Activated CD4-positive, alpha-beta T cell treated with anti-CD3 and anti-CD28 coated beads, Interleukin-2, amount 10 ng/mL, durations not matched to agents 24 days and 14 days (primary cell): ENCODE measurements around the gene GRK5. TPM values are rescaled to one million over a fixed set of nuclear protein-coding genes. Genes with fewer than 3 reads are reported as not detected.

ENCODE experiments used
- DNase-seq: peaks from one replicate; pipeline ENCODE4 v3.0.0; 2022
- H3K27ac Mint-ChIP-seq: one replicate; pipeline ENCODE4 v1.8.0; 2022; ENCODE audit warnings: mild to moderate bottlenecking, mixed read lengths
- H3K27me3 Mint-ChIP-seq: one replicate; pipeline ENCODE4 v1.8.0; 2022; ENCODE audit warnings: mixed read lengths
- H3K36me3 Mint-ChIP-seq: one replicate; pipeline ENCODE4 v1.8.0; 2022; ENCODE audit warnings: low read depth, mild to moderate bottlenecking, mixed read lengths
- H3K4me1 Mint-ChIP-seq: one replicate; pipeline ENCODE4 v1.8.0; 2021; ENCODE audit warnings: mixed read lengths
- H3K4me3 Mint-ChIP-seq: one replicate; pipeline ENCODE4 v1.8.0; 2022; ENCODE audit warnings: mild to moderate bottlenecking, moderate library complexity, mixed read lengths
- H3K9me3 Mint-ChIP-seq: one replicate; pipeline ENCODE4 v1.8.0; 2021; ENCODE audit warnings: mixed read lengths
- intact Hi-C: fragments of 100-400 bp; cut with micrococcal nuclease; formaldehyde crosslinking; loops from one replicate; pipeline ENCODE4 v1.15.1; 2023
- total RNA-seq: library from RNA; stranded (reverse); gene quantifications from 2 replicates; pipeline ENCODE4 v1.2.3, GENCODE V29; 2022

The GRK5 gene
- total RNA-seq, 1 donor from 2014 or later, result 27.3 TPM

DNA sequence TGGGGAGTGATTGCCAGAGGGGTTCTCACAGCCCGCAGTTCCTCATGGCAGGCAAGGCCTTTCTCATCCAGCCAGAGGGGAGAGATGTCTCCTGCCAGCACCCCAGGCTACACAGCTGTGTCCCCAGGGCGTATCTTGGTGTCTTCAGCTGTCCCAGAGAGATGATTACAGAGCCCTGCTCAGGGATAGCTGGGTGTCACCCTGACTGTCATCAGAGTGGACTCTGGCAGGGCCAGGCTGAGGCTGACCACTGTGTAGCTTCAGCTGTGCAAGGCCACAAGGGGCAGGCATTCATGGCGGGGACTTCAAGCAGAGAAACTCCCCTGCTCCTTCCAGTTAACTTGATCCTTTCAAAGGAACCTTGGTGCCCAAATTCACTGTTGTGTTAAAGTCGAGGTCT is 211.0 kb downstream of the GRK5 start:
- H3K27ac Mint-ChIP-seq, result no peak overlapping the region
- peaks cover 2% of the 10 kb centered on the region for H3K36me3 Mint-ChIP-seq
- H3K4me1 Mint-ChIP-seq, result peaks cover 1% of the 10 kb centered on the region
- no peaks in the 10 kb centered on the region for H3K9me3 Mint-ChIP-seq
- no peak for DNase-seq
- intact Hi-C loops, result no loop called here
- no peak overlapping the region for H3K4me3 Mint-ChIP-seq
- H3K27me3 Mint-ChIP-seq, result no peaks in the 10 kb centered on the region

DNA sequence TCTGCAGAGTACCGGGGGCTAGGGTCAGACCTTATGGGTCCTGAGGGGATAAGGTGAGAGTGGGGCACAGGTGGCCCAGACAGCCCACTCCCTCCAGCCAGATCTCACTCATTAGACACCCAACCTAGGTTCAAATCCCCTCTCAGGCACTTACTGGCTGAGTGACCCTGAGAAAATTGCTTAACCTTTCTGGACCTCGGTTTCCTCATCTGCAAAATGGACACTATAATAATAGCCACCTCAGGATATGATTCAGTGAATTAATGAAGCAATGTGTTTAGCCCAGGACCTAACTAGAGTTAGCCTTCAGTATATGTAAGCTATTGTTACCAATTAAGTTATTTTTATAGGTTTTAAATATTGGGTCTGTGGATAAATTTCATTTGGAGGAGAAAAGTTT is 212.6 kb downstream of the GRK5 start:
- no peak for DNase-seq
- Mint-ChIP-seq H3K9me3 (no peaks in the 10 kb centered on the region), H3K4me3 (no peak overlapping the region), H3K27ac (no peak overlapping the region), H3K36me3 (peaks cover 9% of the 10 kb centered on the region), H3K27me3 (no peaks in the 10 kb centered on the region), H3K4me1 (peaks cover 1% of the 10 kb centered on the region)
- intact Hi-C loops, result no loop called here

DNA sequence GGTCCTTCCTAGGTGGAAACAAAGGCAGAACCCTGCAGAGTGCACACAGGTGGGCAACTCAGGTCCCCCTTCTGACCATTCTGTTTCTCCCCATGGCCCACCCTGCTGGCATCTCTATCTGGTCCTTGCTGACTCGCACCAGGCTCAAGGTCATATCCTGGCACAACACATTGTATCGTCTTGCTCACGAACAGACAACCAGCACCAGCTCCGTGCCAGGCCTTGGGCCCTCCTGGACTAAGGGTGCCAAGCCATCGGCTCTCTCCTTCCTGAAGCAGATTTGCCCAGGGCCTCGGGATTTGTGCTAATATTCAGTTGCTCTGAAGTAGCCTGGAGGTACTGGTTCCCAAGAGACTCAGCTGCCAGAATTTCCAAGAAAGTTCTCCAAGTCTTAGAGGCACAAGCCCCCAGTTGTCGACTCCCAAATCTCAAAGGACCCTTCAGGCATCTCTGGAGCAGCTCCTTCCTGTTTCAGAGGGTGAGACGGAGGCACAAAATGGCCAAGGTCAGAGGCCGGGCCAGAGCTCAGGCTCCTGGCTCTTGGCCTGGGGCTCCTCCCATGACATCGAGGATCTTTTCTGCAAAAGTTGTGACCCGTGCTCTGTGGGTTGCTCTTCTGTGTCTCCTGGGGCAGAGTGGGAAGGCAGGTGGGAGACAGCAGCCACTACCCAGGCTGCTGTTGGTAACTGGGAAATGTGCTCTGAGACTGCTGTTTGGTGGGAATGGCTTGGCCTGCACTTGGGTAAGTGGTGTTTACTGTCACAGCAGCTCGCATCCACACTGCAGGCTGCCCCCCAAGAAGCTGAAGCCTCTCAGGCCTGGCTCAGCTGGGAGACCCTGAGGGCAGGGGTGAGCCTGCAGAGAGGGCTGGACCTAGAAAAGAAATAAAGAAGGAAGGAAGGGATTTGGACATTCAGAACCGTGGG is 213.8 kb downstream of the GRK5 start:
- Mint-ChIP-seq H3K9me3 (no peaks in the 10 kb centered on the region), H3K4me3 (no peak overlapping the region), H3K27me3 (no peaks in the 10 kb centered on the region), H3K4me1 (peaks cover 1% of the 10 kb centered on the region), H3K27ac (no peak overlapping the region), H3K36me3 (peaks cover 14% of the 10 kb centered on the region)
- DNase-seq, result no peak
- intact Hi-C loops, result no loop called here

DNA sequence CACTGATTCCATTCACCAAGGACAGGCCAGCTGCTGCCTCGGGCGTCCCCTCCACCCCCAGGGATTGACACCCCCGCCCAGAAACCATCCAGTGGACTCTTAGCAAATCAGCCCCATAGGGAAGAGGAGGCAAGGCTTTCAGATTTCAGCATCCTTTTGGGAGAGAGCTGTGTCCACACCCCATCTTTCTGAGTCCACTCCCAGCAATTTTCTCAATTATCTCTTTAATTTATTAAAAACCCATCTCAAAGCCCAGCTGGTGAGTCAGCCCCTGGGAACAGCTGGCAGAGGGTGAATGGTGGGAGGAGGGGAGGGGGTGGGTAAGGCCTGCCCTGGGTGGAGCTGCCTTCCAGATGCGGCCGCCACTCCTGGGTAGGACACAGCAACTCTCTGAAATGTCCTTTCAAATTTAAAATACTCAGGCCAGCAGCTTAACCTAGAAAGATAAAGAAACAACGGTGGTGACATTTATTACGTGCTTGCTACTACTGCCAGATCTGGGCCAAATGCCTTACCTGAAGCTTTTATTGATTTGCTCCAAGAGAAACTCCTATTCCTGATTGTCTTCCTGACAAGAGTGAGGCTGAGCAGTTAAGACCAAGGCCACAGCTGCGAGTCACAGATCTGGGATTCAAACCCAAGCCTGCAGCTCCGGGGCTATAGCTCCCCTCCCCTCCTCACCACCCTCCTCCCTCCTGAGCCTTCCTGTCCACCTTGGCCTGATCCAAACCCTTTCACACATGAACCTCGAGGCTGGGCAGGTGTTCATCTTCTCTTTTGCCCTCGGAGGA is 214.7 kb downstream of the GRK5 start:
- Mint-ChIP-seq H3K36me3 (peaks cover 14% of the 10 kb centered on the region), H3K27ac (no peak overlapping the region), H3K4me1 (peaks cover 1% of the 10 kb centered on the region), H3K9me3 (no peaks in the 10 kb centered on the region), H3K4me3 (no peak overlapping the region), H3K27me3 (no peaks in the 10 kb centered on the region)
- intact Hi-C loops, result no loop called here
- DNase-seq, result no peak

DNA sequence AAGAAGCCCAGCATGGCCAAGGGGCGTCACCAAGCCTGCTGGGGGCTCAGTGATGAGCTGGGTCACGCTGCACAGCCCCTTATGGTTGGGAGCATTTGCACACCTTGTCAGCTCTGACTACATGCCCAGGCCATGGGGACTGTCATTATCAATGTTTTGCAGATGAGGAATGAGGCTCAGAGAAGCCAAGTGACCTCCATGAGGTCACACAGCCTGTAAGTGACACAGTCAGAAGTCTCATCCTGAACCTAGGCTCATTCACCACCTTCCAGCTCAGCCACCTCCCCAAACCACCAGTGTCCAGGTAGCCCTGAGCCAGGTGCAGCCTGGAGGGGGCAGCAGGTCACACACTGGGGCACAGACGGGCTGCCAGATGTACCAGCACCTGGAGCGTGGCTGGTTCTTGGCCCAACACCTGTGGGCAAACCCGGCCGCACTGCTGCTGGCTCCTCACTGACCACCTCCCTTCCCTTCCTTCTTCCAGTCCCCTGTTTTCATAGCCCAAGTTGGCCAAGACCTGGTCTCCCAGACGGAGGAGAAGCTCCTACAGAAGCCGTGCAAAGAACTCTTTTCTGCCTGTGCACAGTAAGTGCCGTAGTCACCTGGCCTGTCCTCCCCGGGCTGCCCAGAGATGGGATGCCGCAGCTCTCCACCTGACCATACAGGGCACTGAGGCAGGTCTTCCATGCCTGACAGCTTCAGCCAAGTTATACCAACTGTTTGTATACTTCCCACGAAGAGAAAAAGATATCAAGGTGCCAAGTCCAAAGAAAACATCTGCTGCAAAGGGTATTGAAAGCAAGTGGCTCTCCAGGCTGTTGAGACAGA is 215.5 kb downstream of the GRK5 start:
- H3K4me3 Mint-ChIP-seq, result no peak overlapping the region
- no peak for DNase-seq
- H3K36me3 Mint-ChIP-seq, result peaks cover 14% of the 10 kb centered on the region

DNA sequence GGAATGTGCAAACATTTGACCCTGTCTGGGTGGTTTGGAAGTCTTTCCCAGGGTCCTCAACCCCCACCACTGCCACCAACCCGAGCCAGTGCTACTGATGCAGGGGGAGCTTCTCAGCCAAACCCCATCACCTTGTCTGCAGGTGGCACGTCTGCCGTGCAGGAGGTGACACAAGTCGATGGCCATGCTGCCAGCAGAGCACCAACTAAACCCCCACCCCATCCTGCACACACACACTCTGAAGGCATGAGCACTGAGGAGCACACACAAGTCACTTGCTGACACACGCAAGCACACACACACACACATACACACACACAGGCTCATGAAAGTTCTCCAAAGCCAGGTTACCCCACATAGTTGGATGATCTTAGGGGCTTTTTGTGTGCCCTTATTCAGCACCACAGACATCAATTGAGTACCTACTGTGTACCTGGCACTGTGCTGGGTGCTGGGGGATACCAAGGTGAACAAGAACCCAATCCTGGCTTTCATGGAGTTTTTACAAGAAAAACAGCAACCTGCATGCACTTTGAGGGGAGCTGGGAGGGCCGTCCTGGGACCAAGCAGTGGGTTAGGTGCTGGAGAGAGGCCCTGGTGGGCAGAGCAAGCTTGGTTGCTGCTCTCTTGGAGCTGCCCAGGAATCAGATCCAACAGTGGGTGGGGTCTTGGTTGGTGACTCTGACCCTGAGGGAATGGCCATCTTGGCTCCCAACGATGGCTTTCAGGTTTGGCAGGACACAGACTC is 216.3 kb downstream of the GRK5 start:
- Mint-ChIP-seq H3K36me3 (peaks cover 14% of the 10 kb centered on the region), H3K4me1 (peaks cover 5% of the 10 kb centered on the region), H3K27me3 (no peaks in the 10 kb centered on the region), H3K27ac (no peak overlapping the region), H3K4me3 (no peak overlapping the region), H3K9me3 (no peaks in the 10 kb centered on the region)
- intact Hi-C loops, result no loop called here
- no peak for DNase-seq

More for the DNA sequence above, 215.5 kb downstream of the GRK5 start:
- no peaks in the 10 kb centered on the region for H3K9me3 Mint-ChIP-seq
- no peaks in the 10 kb centered on the region for H3K27me3 Mint-ChIP-seq
- intact Hi-C loops, result no loop called here
- H3K27ac Mint-ChIP-seq, result peak overlapping the region; percentile 31
- peaks cover 1% of the 10 kb centered on the region for H3K4me1 Mint-ChIP-seq

DNA sequence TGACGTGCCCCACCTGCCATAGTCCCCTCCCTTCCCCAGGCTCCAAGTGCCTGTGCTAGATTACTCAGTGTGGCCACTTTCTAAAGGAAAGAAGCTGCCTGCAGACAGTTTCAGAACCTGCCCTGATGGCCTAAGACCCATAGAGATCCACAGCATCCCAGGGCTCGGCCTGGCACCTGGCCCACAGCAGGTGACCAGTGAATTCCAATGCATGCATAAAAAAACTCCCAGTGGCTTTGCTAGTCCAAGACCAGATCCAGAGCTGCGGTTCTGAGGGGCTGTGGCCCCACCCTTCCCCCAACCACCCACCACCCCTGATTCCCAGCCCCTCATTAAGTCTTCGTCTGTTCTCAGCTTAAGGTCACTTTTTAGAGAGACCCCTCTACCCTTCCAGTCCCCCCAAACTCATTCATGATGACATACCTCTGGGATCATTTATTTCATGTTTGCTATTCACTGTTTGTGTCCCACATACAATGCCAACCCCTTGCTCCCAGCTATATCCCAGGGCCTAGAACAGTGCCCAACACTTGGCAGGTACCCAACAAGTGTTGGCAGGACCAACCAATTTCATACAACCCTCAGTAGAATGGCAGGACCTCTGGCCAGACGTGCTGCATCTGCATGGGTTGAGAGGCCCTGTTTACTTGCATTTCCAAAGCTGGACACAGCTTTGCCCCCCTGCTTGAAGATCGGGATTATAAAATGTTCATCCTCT is 217.0 kb downstream of the GRK5 start:
- Mint-ChIP-seq H3K36me3 (peaks cover 15% of the 10 kb centered on the region), H3K9me3 (no peaks in the 10 kb centered on the region), H3K4me3 (no peak overlapping the region), H3K27ac (no peak overlapping the region), H3K27me3 (no peaks in the 10 kb centered on the region), H3K4me1 (peaks cover 10% of the 10 kb centered on the region)
- no peak for DNase-seq
- intact Hi-C loops, result no loop called here

DNA sequence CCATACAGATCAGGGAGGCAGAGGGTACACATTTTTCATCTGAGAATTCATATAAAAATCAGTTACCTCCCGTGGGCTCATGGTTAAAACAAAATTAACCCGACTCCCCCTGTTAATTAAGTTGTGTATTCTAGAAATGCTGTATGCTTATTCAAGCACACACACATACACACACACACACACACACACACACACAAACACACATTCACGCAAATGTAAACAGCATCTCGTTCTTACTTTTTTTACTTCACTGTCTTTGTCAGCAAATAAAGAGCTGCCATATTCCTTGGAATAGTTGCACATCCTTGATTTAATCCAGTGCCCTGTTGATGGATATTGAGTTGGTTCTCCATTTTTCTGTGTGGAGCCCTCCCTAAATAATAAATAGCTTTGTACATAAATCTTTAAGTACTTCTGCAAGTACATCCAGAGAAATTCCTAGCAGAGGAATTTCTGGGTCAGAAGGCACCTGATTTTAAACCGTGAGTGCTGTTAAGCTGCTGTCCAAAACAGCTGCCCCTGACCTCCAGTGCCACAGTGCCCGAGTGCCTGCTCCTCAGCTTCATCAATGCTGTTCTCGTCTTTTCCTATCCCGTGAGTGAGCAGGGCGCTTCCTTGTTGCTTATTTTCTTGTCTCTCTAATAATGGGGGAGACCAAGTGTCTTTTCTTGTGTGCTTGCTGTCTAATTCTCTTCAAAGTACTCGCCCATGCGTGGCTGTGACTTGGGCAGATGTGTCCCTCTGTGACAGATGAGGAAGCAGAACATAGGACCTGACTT is 217.9 kb downstream of the GRK5 start:
- peaks cover 13% of the 10 kb centered on the region for H3K4me1 Mint-ChIP-seq
- peaks cover 19% of the 10 kb centered on the region for H3K36me3 Mint-ChIP-seq
- H3K27ac Mint-ChIP-seq, result no peak overlapping the region
- intact Hi-C loops, result no loop called here
- H3K4me3 Mint-ChIP-seq, result no peak overlapping the region
- H3K9me3 Mint-ChIP-seq, result no peaks in the 10 kb centered on the region
- H3K27me3 Mint-ChIP-seq, result no peaks in the 10 kb centered on the region
- DNase-seq, result no peak

DNA sequence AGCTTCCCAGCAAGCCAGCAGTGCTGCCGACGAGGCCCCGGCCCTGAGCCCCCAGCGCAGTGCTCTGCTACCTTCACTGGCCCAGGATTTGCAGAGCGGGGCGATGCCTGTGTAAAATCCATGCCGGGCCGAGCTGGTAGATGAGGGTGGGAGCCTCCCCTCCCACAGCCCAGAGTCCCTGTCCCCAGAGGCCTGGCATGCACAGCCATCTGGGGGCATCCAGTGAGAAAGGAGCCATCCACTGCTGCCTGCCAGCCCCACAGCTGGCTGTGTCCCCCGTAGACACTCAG is 218.5 kb downstream of the GRK5 start:
- Mint-ChIP-seq H3K4me3 (no peak overlapping the region), H3K4me1 (peaks cover 13% of the 10 kb centered on the region), H3K27ac (no peak overlapping the region), H3K36me3 (peaks cover 24% of the 10 kb centered on the region), H3K9me3 (no peaks in the 10 kb centered on the region), H3K27me3 (no peaks in the 10 kb centered on the region)
- no peak for DNase-seq
- intact Hi-C loops, result no loop called here

DNA sequence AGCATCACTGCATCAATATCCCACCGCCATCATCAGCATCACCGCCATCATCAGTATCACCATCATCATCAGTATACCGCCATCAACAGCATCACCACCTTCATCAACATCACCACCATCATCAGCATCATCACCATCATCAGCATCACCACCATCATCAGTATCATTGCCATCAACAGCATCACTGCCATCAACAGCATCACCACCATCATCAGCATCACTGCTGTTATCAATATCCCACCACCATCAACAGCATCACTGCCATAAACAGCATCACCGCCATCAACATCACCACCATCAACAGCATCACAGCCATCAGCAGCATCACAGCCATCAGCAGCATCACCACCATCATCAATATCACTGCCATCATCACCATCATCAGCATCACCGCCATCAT is 219.3 kb downstream of the GRK5 start:
- Mint-ChIP-seq H3K36me3 (peaks cover 27% of the 10 kb centered on the region), H3K9me3 (no peaks in the 10 kb centered on the region), H3K4me3 (no peak overlapping the region), H3K27me3 (no peaks in the 10 kb centered on the region), H3K27ac (no peak overlapping the region), H3K4me1 (peaks cover 11% of the 10 kb centered on the region)
- DNase-seq, result no peak
- intact Hi-C loops, result no loop called here

DNA sequence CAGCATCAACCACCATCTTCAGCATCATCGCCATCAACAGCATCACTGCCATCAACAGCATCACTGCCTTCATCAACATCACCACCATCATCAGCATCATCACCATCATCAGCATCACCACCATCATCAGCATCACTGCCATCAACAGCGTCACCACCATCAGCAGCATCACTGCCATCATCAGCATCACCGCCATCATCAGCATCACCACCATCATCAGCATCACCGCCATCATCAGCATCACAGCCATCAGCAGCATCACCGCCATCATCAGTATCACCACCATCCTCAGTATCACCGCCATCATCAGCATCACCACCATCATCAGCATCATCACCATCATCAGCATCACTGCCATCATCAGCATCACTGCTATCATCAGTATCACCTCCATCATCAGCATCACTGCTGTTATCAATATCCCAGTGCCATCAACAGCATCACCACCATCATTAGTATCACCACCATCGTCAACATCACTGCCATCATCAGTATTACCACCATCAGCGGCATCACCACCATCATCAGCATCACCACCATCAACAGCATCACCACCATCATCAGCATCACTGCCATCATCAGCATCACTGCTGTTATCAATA is 220.0 kb downstream of the GRK5 start:
- H3K36me3 Mint-ChIP-seq, result peaks cover 33% of the 10 kb centered on the region
- H3K9me3 Mint-ChIP-seq, result no peaks in the 10 kb centered on the region
- no peak overlapping the region for H3K27ac Mint-ChIP-seq
- peaks cover 11% of the 10 kb centered on the region for H3K4me1 Mint-ChIP-seq
- intact Hi-C loops, result no loop called here
- no peak for DNase-seq
- H3K4me3 Mint-ChIP-seq, result no peak overlapping the region
- no peaks in the 10 kb centered on the region for H3K27me3 Mint-ChIP-seq

DNA sequence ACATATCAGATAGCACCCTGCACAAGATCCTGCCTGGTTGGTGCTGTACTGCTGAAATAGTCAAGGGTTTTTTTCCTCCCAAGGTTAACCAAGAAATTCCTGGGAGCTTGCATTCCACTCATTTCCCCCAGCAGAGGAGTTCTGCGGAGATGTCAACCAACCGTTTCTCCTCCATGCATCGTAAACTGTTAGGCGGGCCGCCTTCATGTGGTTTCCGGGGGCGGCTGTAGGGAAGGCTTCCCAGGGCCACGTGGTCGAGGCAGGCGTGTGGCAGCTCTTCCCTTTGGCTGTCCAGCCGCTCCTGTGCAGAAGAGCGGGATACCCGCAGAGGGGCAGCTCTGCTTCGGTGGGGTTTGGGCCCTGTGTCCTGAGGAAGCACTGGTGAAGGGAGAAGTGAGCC is 221.4 kb downstream of the GRK5 start:
- intact Hi-C loops, result no loop called here
- no peak overlapping the region for H3K27ac Mint-ChIP-seq
- H3K4me1 Mint-ChIP-seq, result peaks cover 11% of the 10 kb centered on the region
- peaks cover 42% of the 10 kb centered on the region for H3K36me3 Mint-ChIP-seq
- no peaks in the 10 kb centered on the region for H3K27me3 Mint-ChIP-seq
- H3K9me3 Mint-ChIP-seq, result no peaks in the 10 kb centered on the region
- no peak overlapping the region for H3K4me3 Mint-ChIP-seq
- no peak for DNase-seq
